BJ (cell line): ENCODE data around the gene PIAS1. TPM values are rescaled to one million over a fixed set of nuclear protein-coding genes. Genes with fewer than 3 reads are reported as not detected.

Experiments used
- CTCF ChIA-PET: fragments of 350-600 bp; formaldehyde crosslinking; extraction: SDS; loops from one replicate; lab custom pipeline; 2021; ENCODE audit warnings: antibody characterized with exemption, inconsistent platforms; lab: Yijun Ruan, JAX
- POLR2A ChIA-PET: fragments of 300-600 bp; sonication (Branson Sonifier 250); formaldehyde crosslinking; extraction: SDS; loops from one replicate; lab custom pipeline; 2021; ENCODE audit warnings: antibody characterized with exemption; lab: Charles Lee
- DNase-seq: peaks from one replicate; pipeline ENCODE4 v3.0.0-alpha.2; 2011; ENCODE audit warnings: low read depth
- H3K27me3 ChIP-seq: 2 replicates; pipeline ENCODE4 v1.6.0; 2011; ENCODE audit warnings: low read length; ENCODE audit not compliant: control insufficient read depth, insufficient read depth
- H3K36me3 ChIP-seq: 2 replicates; pipeline ENCODE4 v1.5.1; 2011; ENCODE audit warnings: low read length; ENCODE audit not compliant: control insufficient read depth, insufficient read depth
- H3K4me3 ChIP-seq: 2 replicates; pipeline ENCODE4 v1.5.1; 2011; ENCODE audit warnings: low read depth, mild to moderate bottlenecking, control low read depth, low read length
- polyA plus RNA-seq: library from polyadenylated mRNA; depleted of rRNA; stranded (reverse); fragments of >200 nt; gene quantifications from 2 replicates; pipeline ENCODE4 v1.2.3, GENCODE V29; 2011
- TF ChIP-seq, protein P1 (sequence below): IDR thresholded peaks from 2 replicates; pipeline ENCODE4 v1.5.1; 2011; ENCODE audit warnings: low read depth, mild to moderate bottlenecking, control low read depth, inconsistent platforms, low read length, moderate library complexity; ENCODE audit not compliant: insufficient read depth

The PIAS1 gene
- polyA plus RNA-seq, 1 experiment, result 37.4 TPM

DNA sequence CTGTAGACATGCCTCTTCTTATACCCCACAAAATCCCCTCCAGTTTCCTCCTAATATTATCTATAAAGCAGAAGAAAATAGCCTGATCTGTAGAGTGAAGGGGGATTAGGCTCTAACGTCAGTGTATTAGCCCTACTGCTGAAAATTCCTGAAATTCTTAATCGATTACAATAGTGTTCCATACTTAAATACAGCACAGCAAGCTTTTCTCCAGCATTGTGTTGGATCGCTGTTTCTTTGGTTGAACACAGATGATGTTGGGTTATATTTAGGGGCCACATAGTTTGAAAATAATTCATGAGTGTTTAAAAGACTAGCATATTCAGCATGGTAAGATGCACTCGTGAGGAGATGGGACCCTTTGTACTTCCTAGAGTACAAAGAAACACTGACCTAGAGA is 52.5 kb downstream of the PIAS1 start:
- TF ChIP-seq, protein P1, sequence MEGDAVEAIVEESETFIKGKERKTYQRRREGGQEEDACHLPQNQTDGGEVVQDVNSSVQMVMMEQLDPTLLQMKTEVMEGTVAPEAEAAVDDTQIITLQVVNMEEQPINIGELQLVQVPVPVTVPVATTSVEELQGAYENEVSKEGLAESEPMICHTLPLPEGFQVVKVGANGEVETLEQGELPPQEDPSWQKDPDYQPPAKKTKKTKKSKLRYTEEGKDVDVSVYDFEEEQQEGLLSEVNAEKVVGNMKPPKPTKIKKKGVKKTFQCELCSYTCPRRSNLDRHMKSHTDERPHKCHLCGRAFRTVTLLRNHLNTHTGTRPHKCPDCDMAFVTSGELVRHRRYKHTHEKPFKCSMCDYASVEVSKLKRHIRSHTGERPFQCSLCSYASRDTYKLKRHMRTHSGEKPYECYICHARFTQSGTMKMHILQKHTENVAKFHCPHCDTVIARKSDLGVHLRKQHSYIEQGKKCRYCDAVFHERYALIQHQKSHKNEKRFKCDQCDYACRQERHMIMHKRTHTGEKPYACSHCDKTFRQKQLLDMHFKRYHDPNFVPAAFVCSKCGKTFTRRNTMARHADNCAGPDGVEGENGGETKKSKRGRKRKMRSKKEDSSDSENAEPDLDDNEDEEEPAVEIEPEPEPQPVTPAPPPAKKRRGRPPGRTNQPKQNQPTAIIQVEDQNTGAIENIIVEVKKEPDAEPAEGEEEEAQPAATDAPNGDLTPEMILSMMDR, result no peak
- DNase-seq, result no peak
- CTCF ChIA-PET, result interaction anchor here (1.3 to 1.8 kb wide), 3 partner anchors 9 to 243 kb away, joined by 3 to 5 read pairs (median 3); no protein-coding TSS in a partner anchor
- POLR2A ChIA-PET, result no interaction called here
- Histone ChIP-seq H3K4me3 (no peak overlapping the region), H3K36me3 (no peaks in the 10 kb centered on the region), H3K27me3 (no peaks in the 10 kb centered on the region)

DNA sequence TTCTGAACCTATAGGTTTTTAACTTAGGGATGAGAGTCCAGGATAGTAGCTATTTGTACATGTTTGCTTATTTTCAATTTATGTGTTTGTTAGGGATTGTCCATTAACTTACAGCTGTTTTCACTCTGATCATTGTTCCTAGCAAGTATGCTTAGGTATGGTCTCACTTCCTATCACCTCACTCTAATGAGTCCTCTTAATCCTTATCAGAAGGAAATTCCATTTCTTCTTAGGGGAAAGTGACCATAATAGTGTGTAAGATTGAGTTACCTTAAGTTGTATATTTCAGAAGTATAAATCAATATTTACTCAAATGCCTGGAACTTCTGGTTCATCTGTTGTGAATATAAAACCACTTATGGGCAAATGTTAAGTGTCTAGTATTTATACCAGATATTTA is 53.0 kb downstream of the PIAS1 start:
- H3K36me3 ChIP-seq, result no peaks in the 10 kb centered on the region
- ChIA-PET CTCF (interaction anchor here (1.3 to 1.8 kb wide), 3 partner anchors 10 to 243 kb away, joined by 3 to 5 read pairs (median 3); no protein-coding TSS in a partner anchor), POLR2A (no interaction called here)
- no peak for DNase-seq
- no peak overlapping the region for H3K4me3 ChIP-seq
- TF ChIP-seq, protein P1, result no peak
- H3K27me3 ChIP-seq, result no peaks in the 10 kb centered on the region

- ChIA-PET POLR2A (no interaction called here), CTCF (interaction anchor here (0.9 kb wide), 2 partner anchors 250 kb away, joined by 4 read pairs; no protein-coding TSS in a partner anchor)
- H3K4me3 ChIP-seq, result no peak overlapping the region
- DNase-seq, result no peak
- TF ChIP-seq, protein P1, result no peak
- H3K36me3 ChIP-seq, result no peaks in the 10 kb centered on the region
- H3K27me3 ChIP-seq, result no peaks in the 10 kb centered on the region
These were observed 58.6 kb downstream of the PIAS1 start for GRCh38 chr15:68112706-68113105.

GRCh38 chr15:68113273-68113672 is 59.2 kb downstream of the PIAS1 start:
- Histone ChIP-seq H3K36me3 (no peaks in the 10 kb centered on the region), H3K4me3 (no peak overlapping the region), H3K27me3 (no peaks in the 10 kb centered on the region)
- DNase-seq, result no peak
- CTCF ChIA-PET, result interaction anchor here (0.9 kb wide), 1 partner anchor 250 kb away, joined by 4 read pairs; no protein-coding TSS in a partner anchor
- POLR2A ChIA-PET, result no interaction called here
- TF ChIP-seq, protein P1, result no peak

DNA sequence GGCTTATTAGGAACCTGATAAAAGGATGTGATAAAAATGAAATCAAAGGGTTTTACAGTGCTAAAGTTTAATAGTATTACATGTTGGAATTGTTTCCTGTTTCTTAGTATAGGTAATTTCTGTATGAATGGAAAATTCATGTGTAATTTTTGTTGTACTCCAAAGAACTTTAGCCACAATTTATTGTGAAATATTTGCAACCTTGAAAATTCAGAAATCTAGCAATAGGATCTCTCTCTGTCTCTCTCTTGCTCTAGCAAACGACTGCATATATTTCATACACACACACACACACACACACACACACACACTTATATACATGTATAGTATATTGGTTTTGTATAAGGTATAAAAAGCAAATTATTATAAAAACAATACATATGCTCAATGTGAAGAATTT is 59.6 kb downstream of the PIAS1 start:
- no peaks in the 10 kb centered on the region for H3K27me3 ChIP-seq
- H3K36me3 ChIP-seq, result no peaks in the 10 kb centered on the region
- no peak overlapping the region for H3K4me3 ChIP-seq
- ChIA-PET CTCF (interaction anchor here (0.6 to 0.9 kb wide), 3 partner anchors 10 to 1237 kb away, joined by 3 to 4 read pairs (median 3); no protein-coding TSS in a partner anchor), POLR2A (no interaction called here)
- DNase-seq, result no peak
- TF ChIP-seq, protein P1, result no peak
